H1 (cell line): Measurements from ENCODE around the gene BRCA1. TPM values are rescaled to one million over a fixed set of nuclear protein-coding genes. Genes with fewer than 3 reads are reported as not detected.

Experiments
- ASH2L ChIP-seq: fragments of 200-600, 300-600 bp; sonication (generic); IDR thresholded peaks from one replicate; pipeline ENCODE4 v1.7.1; 2017; ENCODE audit warnings: low read length
- CEBPB ChIP-seq: IDR thresholded peaks from 2 replicates; pipeline ENCODE4 v1.6.1; 2012; ENCODE audit warnings: low read depth, low read length
- CTCF ChIP-seq, 3 experiments: IDR thresholded peaks; 1 replicate in 2 of 3; 2 replicates in 1 of 3; pipeline versions ENCODE4 v1.5.1 to v1.6.1; 2011; ENCODE audit warnings: low read length in 3 of 3, mild to moderate bottlenecking in 3 of 3, inconsistent platforms in 2 of 3, low read depth in 1 of 3, moderate library complexity in 1 of 3; ENCODE audit not compliant: insufficient read depth in 1 of 3; ENCODE audit errors: control extremely low read depth in 1 of 3
- EP300 ChIP-seq, 2 experiments: IDR thresholded peaks; 1 replicate in 1 of 2; 2 replicates in 1 of 2; pipeline ENCODE4 v1.6.1; 2011 to 2012; ENCODE audit warnings: low read depth in 2 of 2, low read length in 2 of 2, mild to moderate bottlenecking in 2 of 2, borderline replicate concordance in 1 of 2, inconsistent platforms in 1 of 2, moderate library complexity in 1 of 2
- EZH2 ChIP-seq: fragments of 200-600 bp; sonication (generic); IDR thresholded peaks from 2 replicates; pipeline ENCODE4 v1.7.1; 2012; ENCODE audit warnings: low read depth, mild to moderate bottlenecking, moderate library complexity, low read length, inconsistent platforms; ENCODE audit not compliant: severe bottlenecking
- HDAC2 ChIP-seq, 2 experiments: fragments of 300-600 bp in 1 of 2; sonication (generic) in 1 of 2; IDR thresholded peaks; 2 replicates each; pipeline ENCODE4 v1.6.1; 2011 to 2012; ENCODE audit warnings: low read depth in 2 of 2, low read length in 2 of 2, mild to moderate bottlenecking in 2 of 2, moderate library complexity in 2 of 2, borderline replicate concordance in 1 of 2, inconsistent platforms in 1 of 2
- JUN ChIP-seq: IDR thresholded peaks from 2 replicates; pipeline ENCODE4 v1.6.1; 2011; ENCODE audit warnings: low read depth, mild to moderate bottlenecking, improper control_type of control experiment, low read length
- KDM4A ChIP-seq: IDR thresholded peaks from one replicate; pipeline ENCODE4 v1.7.1; 2012; ENCODE audit warnings: low read depth, mild to moderate bottlenecking, moderate library complexity, low read length, inconsistent platforms; ENCODE audit not compliant: severe bottlenecking
- KDM5A ChIP-seq: fragments of 200-600 bp; IDR thresholded peaks from 2 replicates; pipeline ENCODE4 v1.7.1; 2012; ENCODE audit warnings: mild to moderate bottlenecking, low read length, inconsistent platforms, mixed read lengths
- MAFK ChIP-seq: IDR thresholded peaks from 2 replicates; pipeline ENCODE4 v1.6.1; 2012; ENCODE audit warnings: low read depth, mild to moderate bottlenecking, improper control_type of control experiment, low read length
- NANOG ChIP-seq: IDR thresholded peaks from 2 replicates; pipeline ENCODE4 v1.6.1; 2011; ENCODE audit warnings: low read length, low read depth, mild to moderate bottlenecking, inconsistent platforms; ENCODE audit not compliant: insufficient read depth, poor library complexity, severe bottlenecking
- NRF1 ChIP-seq: IDR thresholded peaks from 2 replicates; pipeline ENCODE4 v1.6.1; 2011; ENCODE audit warnings: mild to moderate bottlenecking, low read depth, low read length, improper control_type of control experiment
- PHF8 ChIP-seq: fragments of 200-600 bp; sonication (generic); conservative IDR thresholded peaks from 2 replicates; pipeline ENCODE4 v1.7.1; 2012; ENCODE audit warnings: low read depth, mild to moderate bottlenecking, inconsistent platforms, low read length, moderate library complexity
- RBBP5 ChIP-seq: IDR thresholded peaks from 2 replicates; pipeline ENCODE4 v1.7.1; 2012; ENCODE audit warnings: low read depth, mild to moderate bottlenecking, inconsistent platforms, low read length, moderate library complexity, borderline replicate concordance
- SP2 ChIP-seq: IDR thresholded peaks from 2 replicates; pipeline ENCODE4 v1.6.1; 2012; ENCODE audit warnings: mild to moderate bottlenecking, low read length, inconsistent platforms
- SUZ12 ChIP-seq: fragments of 200-600 bp; sonication (generic); IDR thresholded peaks from 2 replicates; pipeline ENCODE4 v1.6.1; 2012; ENCODE audit warnings: mild to moderate bottlenecking, inconsistent platforms, low read length, moderate library complexity, mixed read lengths
- USF2 ChIP-seq: IDR thresholded peaks from 2 replicates; pipeline ENCODE4 v1.6.1; 2011; ENCODE audit warnings: low read length, improper control_type of control experiment
- polyA plus RNA-seq, 7 experiments: library from polyadenylated mRNA; depleted of rRNA in 3 of 7; stranded (reverse) in 5 of 7; unstranded in 2 of 7; fragments of >200 nt in 5 of 7; fragments of 200-250 nt in 2 of 7; gene quantifications; 1 replicate in 5 of 7; 2 replicates in 1 of 7; 4 replicates in 1 of 7; pipeline versions ENCODE4 v1.2.1 to v1.2.3, GENCODE V29; 2011 to 2013; ENCODE audit warnings: missing spikeins in 2 of 7, mixed read lengths in 2 of 7
- total RNA-seq: library from RNA; stranded (reverse); fragmentation: NEBNext Ultra II Directional; extraction: Animal tissue kit (Norgen Biotek cat#: 25700); gene quantifications from 2 replicates; pipeline ENCODE4 v1.2.1, GENCODE V29; 2021
- TF ChIP-seq, protein P1 (sequence below): IDR thresholded peaks from 2 replicates; pipeline ENCODE4 v1.6.1; 2012; ENCODE audit warnings: low read length, inconsistent platforms

The BRCA1 gene
- total and polyA plus RNA-seq, 2 of the 8 experiments (the other 6 are each of a cell fraction or from before 2014, with no cell fraction given): 30.7 to 39.2 TPM

GRCh38 chr17:43170140-43170765 lies 45.1 kb upstream of the BRCA1 start (continued):
- TF ChIP-seq MAFK (no peak), PHF8 (no peak), RBBP5 (no peak), CEBPB (no peak; the same call in 1 of the 2 replicates), KDM5A (0 out of 2 replicates have a peak, but pooled peaks have one; percentile 9), EP300 (IDR thresholded peaks at IDR 0.05; ENCODE audit: borderline replicate concordance in 1 of 2, low read depth in 2 of 2, low read length in 2 of 2) (no peak), ASH2L (peak; percentile 2), USF2 (no peak), JUN (no peak), KDM4A (peak; percentile 42), SP2 (no peak), EZH2 (no peak), NRF1 (no peak), NANOG (no peak), SUZ12 (no peak), CTCF (IDR thresholded peaks at IDR 0.05; ENCODE audit: control extremely low read depth in 1 of 3, insufficient read depth in 1 of 3, low read depth in 1 of 3, low read length in 3 of 3) (no peak), HDAC2 (IDR thresholded peaks at IDR 0.05; ENCODE audit: borderline replicate concordance in 1 of 2, low read depth in 2 of 2, low read length in 2 of 2) (peak in 1 of 2 experiments; percentile 85; a peak in 1 of 4 replicates)
- TF ChIP-seq, protein P1, sequence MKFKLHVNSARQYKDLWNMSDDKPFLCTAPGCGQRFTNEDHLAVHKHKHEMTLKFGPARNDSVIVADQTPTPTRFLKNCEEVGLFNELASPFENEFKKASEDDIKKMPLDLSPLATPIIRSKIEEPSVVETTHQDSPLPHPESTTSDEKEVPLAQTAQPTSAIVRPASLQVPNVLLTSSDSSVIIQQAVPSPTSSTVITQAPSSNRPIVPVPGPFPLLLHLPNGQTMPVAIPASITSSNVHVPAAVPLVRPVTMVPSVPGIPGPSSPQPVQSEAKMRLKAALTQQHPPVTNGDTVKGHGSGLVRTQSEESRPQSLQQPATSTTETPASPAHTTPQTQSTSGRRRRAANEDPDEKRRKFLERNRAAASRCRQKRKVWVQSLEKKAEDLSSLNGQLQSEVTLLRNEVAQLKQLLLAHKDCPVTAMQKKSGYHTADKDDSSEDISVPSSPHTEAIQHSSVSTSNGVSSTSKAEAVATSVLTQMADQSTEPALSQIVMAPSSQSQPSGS: peak; percentile 79; the same call in 1 of the 2 replicates
